HG02981 (cell line): ENCODE data around the gene GJE1.
"Not testable (repeated sequence)": the region's sequence is repeated elsewhere in the genome, so short reads cannot be mapped to it uniquely, and the experiment has no call there.

ENCODE experiments used
- ATAC-seq: cut with Tn5 transposase; IDR thresholded peaks from one replicate; pipeline ENCODE4 v1.9.1; 2021; ENCODE audit warnings: mild to moderate bottlenecking, moderate library complexity; ENCODE audit not compliant: unreplicated experiment

Gene GJE1

GRCh38 chr6:142132625-142133024 lies at the start of gene GJE1:
Gene GJE1 (plus strand): TSS chr6:142132925. CDS start chr6:142133159, 234 bp downstream.
- ATAC-seq: no peak

- ATAC-seq: no peak
Observed at GRCh38 chr6:142087950-142088857, 44.5 kb upstream of the GJE1 start.

- no peak for ATAC-seq
Observed at GRCh38 chr6:142088858-142089216, 43.9 kb upstream of the GJE1 start.

DNA sequence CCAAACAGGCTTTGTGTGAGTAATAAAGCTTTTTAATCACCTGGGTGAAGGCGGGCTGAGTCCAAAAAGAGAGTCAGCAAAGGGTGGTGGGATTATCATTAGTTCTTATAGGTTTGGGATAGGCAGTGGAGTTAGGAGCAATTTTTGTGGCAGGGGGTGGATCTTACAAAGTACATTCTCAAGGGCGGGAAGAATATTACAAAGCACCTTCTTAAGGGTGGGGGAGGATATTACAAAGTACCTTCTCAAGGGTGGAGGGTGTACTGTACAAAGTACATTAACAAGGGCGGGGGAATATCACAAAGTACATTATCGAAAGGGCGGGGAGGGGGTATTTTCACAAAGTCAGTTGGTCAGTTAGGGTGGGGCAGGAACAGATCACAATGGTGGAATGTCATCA lies 27.9 kb upstream of the GJE1 start:
- not testable (repeated sequence) for ATAC-seq

- ATAC-seq: not testable (repeated sequence)
Observed at GRCh38 chr6:142110820-142111219, 21.9 kb upstream of the GJE1 start.

DNA sequence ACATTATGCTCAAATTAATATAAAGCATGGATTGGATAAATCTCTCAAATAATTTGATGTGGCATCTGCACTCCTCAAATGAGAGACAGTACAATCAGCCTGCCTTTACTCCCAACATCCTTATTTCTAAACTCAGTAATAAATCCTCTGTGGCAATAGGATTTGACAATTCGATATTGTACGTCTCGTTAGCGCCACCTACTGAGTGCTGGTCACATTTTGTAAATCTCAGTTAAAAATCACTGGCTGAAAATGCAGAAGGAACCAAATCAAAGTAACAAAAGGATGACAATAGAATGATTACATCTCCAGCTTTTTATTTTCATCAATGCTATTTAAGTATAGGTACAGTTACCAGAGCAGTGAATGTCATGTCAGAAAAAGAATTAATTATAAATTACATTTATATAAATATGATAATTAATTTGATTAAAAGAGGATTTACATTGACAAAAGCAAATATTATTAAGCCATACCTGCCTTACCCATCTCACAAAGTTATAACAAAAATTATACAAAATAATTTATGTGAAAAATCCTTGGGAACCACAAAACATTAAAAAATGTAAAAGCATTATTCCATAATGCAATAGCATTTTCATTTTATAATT lies 20.2 kb upstream of the GJE1 start:
- ATAC-seq: peak; percentile 59

DNA sequence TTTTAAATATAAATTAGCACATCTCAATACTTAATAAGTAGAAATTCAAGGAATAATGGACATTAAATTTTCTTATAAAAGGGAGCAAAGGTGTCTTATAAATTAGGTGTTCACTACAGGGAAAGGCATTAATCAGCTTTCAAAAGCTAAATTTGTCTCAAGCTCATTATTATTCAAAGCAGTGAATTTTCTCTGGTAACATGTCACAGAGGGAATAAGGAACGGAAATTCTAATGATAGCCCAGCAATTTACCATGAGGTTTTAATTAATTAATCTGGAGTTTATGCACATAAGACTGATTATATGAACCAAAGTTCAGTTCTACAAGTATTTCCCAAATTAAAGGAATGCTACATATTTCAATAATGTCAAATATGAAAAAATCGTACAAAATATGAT lies 15.4 kb upstream of the GJE1 start:
- ATAC-seq: no peak

- ATAC-seq: no peak
Observed at GRCh38 chr6:142118328-142118727, 14.4 kb upstream of the GJE1 start.

GRCh38 chr6:142118925-142119324 lies 13.8 kb upstream of the GJE1 start:
- ATAC-seq: no peak

GRCh38 chr6:142121342-142121741 lies 11.4 kb upstream of the GJE1 start:
- ATAC-seq: no peak

DNA sequence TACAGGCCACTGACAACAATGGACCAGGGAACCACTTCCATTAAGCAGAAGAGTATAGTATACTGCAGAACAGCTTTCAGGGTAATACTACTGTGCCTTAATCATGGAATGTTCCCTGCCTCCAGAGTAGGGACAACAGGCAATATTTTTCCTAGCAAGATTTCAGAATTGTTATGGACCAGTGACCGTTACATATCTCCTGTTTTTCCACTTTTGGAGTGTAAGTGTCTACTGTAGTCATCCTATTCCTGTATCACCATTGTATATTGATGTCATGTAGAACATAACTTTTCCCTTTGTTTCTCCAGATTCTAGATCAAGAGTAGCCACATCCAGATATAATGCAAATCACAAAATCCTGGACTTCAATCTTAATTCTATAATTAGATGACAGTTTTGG lies 1.9 kb upstream of the GJE1 start:
- no peak for ATAC-seq

DNA sequence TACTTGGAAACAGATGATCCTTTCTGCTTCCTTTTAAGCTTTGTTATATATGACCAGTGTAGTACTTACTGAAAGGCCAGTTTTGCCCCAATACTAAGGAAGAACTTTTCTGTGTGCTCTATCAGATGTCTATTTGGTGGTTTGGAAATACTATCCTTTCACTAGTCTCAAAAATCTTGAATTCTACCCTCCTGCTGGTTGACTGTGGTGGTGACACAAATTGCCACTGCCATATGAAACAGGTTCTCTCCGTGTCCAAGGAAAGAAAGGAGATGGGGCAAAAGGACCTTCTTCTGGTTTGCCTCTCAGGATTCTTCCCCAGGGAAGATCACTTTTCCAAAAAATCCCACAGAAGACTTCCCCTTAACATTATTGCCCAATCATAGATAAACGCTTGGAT lies 6.2 kb downstream of the GJE1 start:
- no peak for ATAC-seq

- ATAC-seq: not testable (repeated sequence)
Observed at GRCh38 chr6:142141531-142141930, 8.8 kb downstream of the GJE1 start.

GRCh38 chr6:142146828-142147662 lies 14.3 kb downstream of the GJE1 start, which contains the start of the genes NMBR and VTA1:
Gene NMBR (minus strand): TSS chr6:142147122. CDS start chr6:142088658, 58,464 bp downstream.
Gene VTA1 (plus strand): TSS chr6:142147263. CDS start chr6:142147288, 25 bp downstream.
- ATAC-seq: peak; percentile 99

GRCh38 chr6:142152746-142153145 lies 20.0 kb downstream of the GJE1 start:
- ATAC-seq: no peak

DNA sequence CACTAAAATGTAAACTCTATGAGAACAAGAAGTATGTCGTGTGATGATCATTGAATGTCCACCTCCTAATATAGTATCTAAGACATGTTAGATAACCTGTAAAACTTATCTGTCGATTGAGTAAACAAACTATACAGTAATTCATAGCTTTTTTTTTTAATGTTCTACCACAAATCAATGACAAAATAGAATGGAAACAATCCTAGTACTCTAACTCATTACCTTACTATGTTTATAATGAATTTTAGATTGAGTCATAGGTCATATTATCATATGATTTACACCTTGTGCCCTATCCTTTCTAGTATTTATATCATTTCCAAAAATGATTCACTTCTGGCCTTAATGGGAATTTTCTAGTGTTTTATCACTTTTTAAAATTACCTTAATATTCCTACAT lies 20.5 kb downstream of the GJE1 start:
- no peak for ATAC-seq

DNA sequence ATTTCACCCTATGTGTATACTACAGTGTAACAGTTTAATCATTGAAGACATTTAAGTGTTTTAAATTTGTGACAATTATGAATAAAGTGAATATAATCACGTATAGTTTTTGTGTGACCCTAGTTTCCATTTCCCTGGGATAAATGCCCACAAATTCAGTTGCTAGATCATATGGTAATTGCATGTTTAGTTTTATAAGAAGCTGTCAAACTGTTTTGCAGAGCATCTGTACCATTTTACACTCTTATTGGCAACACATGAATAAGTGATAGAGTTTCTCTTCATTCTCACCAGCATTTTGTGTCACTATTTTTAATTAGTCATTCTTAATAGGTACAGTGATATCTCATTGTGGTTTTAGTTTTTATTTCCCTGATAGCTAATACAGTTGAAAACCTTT lies 21.6 kb downstream of the GJE1 start:
- ATAC-seq: no peak

- no peak for ATAC-seq
Observed at GRCh38 chr6:142155091-142155490, 22.4 kb downstream of the GJE1 start.

GRCh38 chr6:142155895-142156757 lies 23.4 kb downstream of the GJE1 start:
- ATAC-seq: peak; percentile 80

DNA sequence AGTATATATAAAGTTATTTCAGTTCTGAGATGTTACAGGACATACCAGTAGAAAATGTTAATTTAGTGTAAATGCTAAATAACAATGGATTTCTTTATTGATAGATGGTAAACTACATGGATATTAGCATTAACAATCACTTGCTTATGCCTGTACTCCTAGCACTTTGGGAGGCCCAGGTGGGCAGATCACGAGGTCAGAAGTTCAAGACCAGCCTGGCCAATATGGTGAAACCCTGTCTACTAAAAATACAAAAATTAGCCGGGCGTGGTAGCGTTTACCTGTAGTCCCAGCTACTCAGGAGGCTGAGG lies 24.0 kb downstream of the GJE1 start:
- ATAC-seq: not testable (repeated sequence)
